ENCODE measurements around the gene SLC12A7. TPM values are rescaled to one million over a fixed set of nuclear protein-coding genes. Genes with fewer than 3 reads are reported as not detected.

SLC12A7 gene
- total RNA-seq, 2 donors from 2014 or later, result 28.5 to 42.3 TPM

GRCh38 chr5:1016476-1016875 is 95.4 kb downstream of the SLC12A7 start:
- Histone ChIP-seq H3K9me3 (no peaks in the 10 kb centered on the region), H3K27ac (no peak overlapping the region), H3K27me3 (no peaks in the 10 kb centered on the region), H3K4me1 (no peaks in the 10 kb centered on the region), H3K36me3 (no peaks in the 10 kb centered on the region), H3K4me3 (no peak overlapping the region)
- no peak for TF ChIP-seq CTCF (IDR thresholded peaks at IDR 0.05)
- no peak for DNase-seq (ENCODE audit: low spot score)

- DNase-seq (ENCODE audit: low spot score), result no peak
- no peaks in the 10 kb centered on the region for H3K9me3 ChIP-seq
- no peak for TF ChIP-seq CTCF (IDR thresholded peaks at IDR 0.05)
- H3K27me3 ChIP-seq, result no peaks in the 10 kb centered on the region
- no peaks in the 10 kb centered on the region for H3K36me3 ChIP-seq
- H3K4me1 ChIP-seq, result no peaks in the 10 kb centered on the region
- no peak overlapping the region for H3K4me3 ChIP-seq
- H3K27ac ChIP-seq, result no peak overlapping the region
These were observed 95.8 kb downstream of the SLC12A7 start for GRCh38 chr5:1016036-1016435.

- Histone ChIP-seq H3K27me3 (no peaks in the 10 kb centered on the region), H3K4me3 (no peak overlapping the region), H3K36me3 (no peaks in the 10 kb centered on the region), H3K4me1 (peaks cover 0 to 3% of the 10 kb centered on the region in 2 donors), H3K27ac (no peak overlapping the region), H3K9me3 (no peaks in the 10 kb centered on the region)
- TF ChIP-seq CTCF (IDR thresholded peaks at IDR 0.05), result no peak
- DNase-seq (ENCODE audit: low spot score), result no peak
These were observed 96.4 kb downstream of the SLC12A7 start for GRCh38 chr5:1015507-1015906.

- no peaks in the 10 kb centered on the region for H3K27me3 ChIP-seq
- H3K4me1 ChIP-seq, result peaks cover 0 to 10% of the 10 kb centered on the region in 2 donors
- H3K4me3 ChIP-seq, result no peak overlapping the region
- no peak for DNase-seq (ENCODE audit: low spot score)
- no peaks in the 10 kb centered on the region for H3K36me3 ChIP-seq
- no peaks in the 10 kb centered on the region for H3K9me3 ChIP-seq
- H3K27ac ChIP-seq, result no peak overlapping the region
- TF ChIP-seq CTCF (IDR thresholded peaks at IDR 0.05), result no peak
These were observed 97.1 kb downstream of the SLC12A7 start for GRCh38 chr5:1014781-1015221.

- Histone ChIP-seq H3K27me3 (peaks cover 0 to 4% of the 10 kb centered on the region in 2 donors), H3K4me1 (peaks cover 0 to 15% of the 10 kb centered on the region in 2 donors), H3K4me3 (no peak overlapping the region), H3K27ac (no peak overlapping the region), H3K9me3 (no peaks in the 10 kb centered on the region), H3K36me3 (no peaks in the 10 kb centered on the region)
- DNase-seq (ENCODE audit: low spot score), result no peak
- TF ChIP-seq CTCF (IDR thresholded peaks at IDR 0.05), result no peak
These were observed 97.5 kb downstream of the SLC12A7 start for GRCh38 chr5:1014346-1014745.

GRCh38 chr5:1013948-1014301 is 97.9 kb downstream of the SLC12A7 start:
- no peak for TF ChIP-seq CTCF (IDR thresholded peaks at IDR 0.05)
- Histone ChIP-seq H3K27me3 (peaks cover 0 to 6% of the 10 kb centered on the region in 2 donors), H3K4me1 (peaks cover 0 to 19% of the 10 kb centered on the region in 2 donors), H3K4me3 (no peak overlapping the region), H3K27ac (no peak overlapping the region), H3K36me3 (no peaks in the 10 kb centered on the region), H3K9me3 (no peaks in the 10 kb centered on the region)
- DNase-seq (ENCODE audit: low spot score), result no peak
